ENCODE measurements around the gene SRSF1.

- TF ChIP-seq, protein P1, sequence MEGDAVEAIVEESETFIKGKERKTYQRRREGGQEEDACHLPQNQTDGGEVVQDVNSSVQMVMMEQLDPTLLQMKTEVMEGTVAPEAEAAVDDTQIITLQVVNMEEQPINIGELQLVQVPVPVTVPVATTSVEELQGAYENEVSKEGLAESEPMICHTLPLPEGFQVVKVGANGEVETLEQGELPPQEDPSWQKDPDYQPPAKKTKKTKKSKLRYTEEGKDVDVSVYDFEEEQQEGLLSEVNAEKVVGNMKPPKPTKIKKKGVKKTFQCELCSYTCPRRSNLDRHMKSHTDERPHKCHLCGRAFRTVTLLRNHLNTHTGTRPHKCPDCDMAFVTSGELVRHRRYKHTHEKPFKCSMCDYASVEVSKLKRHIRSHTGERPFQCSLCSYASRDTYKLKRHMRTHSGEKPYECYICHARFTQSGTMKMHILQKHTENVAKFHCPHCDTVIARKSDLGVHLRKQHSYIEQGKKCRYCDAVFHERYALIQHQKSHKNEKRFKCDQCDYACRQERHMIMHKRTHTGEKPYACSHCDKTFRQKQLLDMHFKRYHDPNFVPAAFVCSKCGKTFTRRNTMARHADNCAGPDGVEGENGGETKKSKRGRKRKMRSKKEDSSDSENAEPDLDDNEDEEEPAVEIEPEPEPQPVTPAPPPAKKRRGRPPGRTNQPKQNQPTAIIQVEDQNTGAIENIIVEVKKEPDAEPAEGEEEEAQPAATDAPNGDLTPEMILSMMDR (conservative IDR thresholded peaks at IDR 0.05 in 1 of 2, IDR thresholded peaks at IDR 0.05 in 1 of 2; ENCODE audit: low read depth in 1 of 2, low read length in 2 of 2): no peak
- TF ChIP-seq EZH2 (IDR thresholded peaks at IDR 0.05; ENCODE audit: low read length, missing control alignments): no peak
Observed at GRCh38 chr17:58039975-58040374, 32.9 kb upstream of the SRSF1 start.

Data from fibroblast of lung (primary cell).